ENCODE measurements around the gene MICA. TPM values are rescaled to one million over a fixed set of nuclear protein-coding genes. Genes with fewer than 3 reads are reported as not detected.
A peak's percentile ranks its signal among the peaks of the same experiment; 100 is the strongest.

MICA gene
- total RNA-seq, 4 donors from 2014 or later: 17.4 to 33.2 (median 22.1) TPM

GRCh38 chr6:31464252-31465184, 61.1 kb downstream of the MICA start:
- no peaks in the 10 kb centered on the region for H3K9me3 ChIP-seq
- H3K27me3 ChIP-seq: no peaks in the 10 kb centered on the region
- no peaks in the 10 kb centered on the region for H3K36me3 ChIP-seq
- no peak for ATAC-seq
- H3K27ac ChIP-seq: no peak overlapping the region
- H3K4me1 ChIP-seq: peaks cover 0 to 17% (median 0%) of the 10 kb centered on the region in 3 donors
- peak overlapping the region in 1 of 2 donors; percentile 49 for H3K4me3 ChIP-seq
- TF ChIP-seq EP300 (IDR thresholded peaks at IDR 0.05) (no peak), POLR2A (IDR thresholded peaks at IDR 0.05) (no peak), POLR2AphosphoS5 (IDR thresholded peaks at IDR 0.05) (no peak), CTCF (IDR thresholded peaks at IDR 0.05) (no peak)
- 60 to 100% methylated on average over 1 of the region's 7 CpGs for WGBS, 2 donors (ENCODE audit: low coverage in 1 of 2)

Small RNA genes lying within 50 kb of the gene (small RNA-seq; reads per million reads assigned to genes)
- gene HLA-S (0 reads per million in 4 donors), gene MIR6891 (0 reads per million in 4 donors), gene RF00019 (0 reads per million in 4 donors), gene RNU6-283P (0 reads per million in 4 donors)

Other genes starting within 250 kb of the MICA start
- gene CCHCR1, start 245.8 kb upstream of the MICA start, total RNA-seq: 10 to 100 TPM in 2 of 4 donors, 1 to 10 TPM in 2; 8.2 to 15.6 (median 11.5) TPM
- gene TCF19, start 245.0 kb upstream of the MICA start, total RNA-seq: 1 to 10 TPM; 3.9 to 5.9 (median 5.1) TPM
- gene POU5F1, start 232.9 kb upstream of the MICA start, total RNA-seq: 1 to 10 TPM in 2 of 4 donors, under 1 TPM in 1, not detected in 1; 0.58 to 3.4 (median 1.1) TPM
- gene HLA-C, start 131.5 kb upstream of the MICA start, total RNA-seq: 100 to 1,000 TPM; 206 to 531 (median 257) TPM
- gene HLA-B, start 46.4 kb upstream of the MICA start, total RNA-seq: 100 to 1,000 TPM; 299 to 991 (median 620) TPM
- 1 to 10 TPM; 1.7 to 4.8 (median 2.0) TPM for gene MICB, start 94.5 kb downstream of the MICA start, total RNA-seq
- gene MCCD1, start 125.4 kb downstream of the MICA start, total RNA-seq: not detected
- 100 to 1,000 TPM; 125 to 327 (median 217) TPM for gene DDX39B, start 138.4 kb downstream of the MICA start, total RNA-seq
- gene ATP6V1G2, start 143.0 kb downstream of the MICA start, total RNA-seq: 1 to 10 TPM; 1.3 to 5.7 (median 2.9) TPM
- gene NFKBIL1, start 144.0 kb downstream of the MICA start, total RNA-seq: 10 to 100 TPM; 21.3 to 44.2 (median 28.5) TPM
- gene LTA, start 168.7 kb downstream of the MICA start, total RNA-seq: not detected
- gene TNF, start 172.0 kb downstream of the MICA start, total RNA-seq: under 1 TPM in 1 of 4 donors, not detected in 3; 0.81 TPM
- gene LTB, start 178.8 kb downstream of the MICA start, total RNA-seq: under 1 TPM in 1 of 4 donors, not detected in 3; 0.57 TPM
- gene LST1, start 182.7 kb downstream of the MICA start, total RNA-seq: 1 to 10 TPM; 1.4 to 7.7 (median 6.9) TPM
- gene NCR3, start 189.4 kb downstream of the MICA start, total RNA-seq: not detected
- gene AIF1, start 211.6 kb downstream of the MICA start, total RNA-seq: 10 to 100 TPM in 3 of 4 donors, 1 to 10 TPM in 1; 5.6 to 46.4 (median 21.3) TPM
- 100 to 1,000 TPM in 1 of 4 donors, 10 to 100 TPM in 3; 47.9 to 137 (median 76.2) TPM for gene PRRC2A, start 217.1 kb downstream of the MICA start, total RNA-seq
- 100 to 1,000 TPM; 131 to 252 (median 190) TPM for gene BAG6, start 249.1 kb downstream of the MICA start, total RNA-seq

Data from gastroesophageal sphincter (tissue), 4 donors.